HG03378 (cell line): Measurements from ENCODE around the gene SPTLC3.
"Not testable (repeated sequence)": the region's sequence is repeated elsewhere in the genome, so short reads cannot be mapped to it uniquely, and the experiment has no call there.

Experiments
- ATAC-seq: cut with Tn5 transposase; IDR thresholded peaks from one replicate; pipeline ENCODE4 v1.9.1; 2021; ENCODE audit warnings: mild to moderate bottlenecking, moderate library complexity; ENCODE audit not compliant: unreplicated experiment

SPTLC3 gene

GRCh38 chr20:13008761-13009681, at the start of gene SPTLC3:
TSS of gene SPTLC3 (plus strand) at chr20:13008972. CDS start at chr20:13009268, 296 bp downstream.
- peak; percentile 41 for ATAC-seq

- ATAC-seq, result no peak
Measured at GRCh38 chr20:12961725-12962124, 47.0 kb upstream of the SPTLC3 start.

GRCh38 chr20:12962895-12963294, 45.9 kb upstream of the SPTLC3 start:
- ATAC-seq, result no peak

GRCh38 chr20:12963416-12963815, 45.4 kb upstream of the SPTLC3 start:
- ATAC-seq, result no peak

GRCh38 chr20:12965212-12965869, 43.4 kb upstream of the SPTLC3 start:
- no peak for ATAC-seq

- ATAC-seq, result no peak
Measured at GRCh38 chr20:12965870-12966251, 42.9 kb upstream of the SPTLC3 start.

- no peak for ATAC-seq
Measured at GRCh38 chr20:12966468-12967085, 42.2 kb upstream of the SPTLC3 start.

GRCh38 chr20:12967932-12968331, 40.8 kb upstream of the SPTLC3 start:
- ATAC-seq, result no peak

GRCh38 chr20:12968472-12968871, 40.3 kb upstream of the SPTLC3 start:
- no peak for ATAC-seq

- no peak for ATAC-seq
Measured at GRCh38 chr20:12969071-12969669, 39.6 kb upstream of the SPTLC3 start.

- peak; percentile 49 for ATAC-seq
Measured at GRCh38 chr20:12970372-12970821, 38.4 kb upstream of the SPTLC3 start.

- ATAC-seq, result no peak
Measured at GRCh38 chr20:12975833-12976608, 32.8 kb upstream of the SPTLC3 start.

GRCh38 chr20:12976720-12977309, 32.0 kb upstream of the SPTLC3 start:
- no peak for ATAC-seq

- no peak for ATAC-seq
Measured at GRCh38 chr20:12977328-12978125, 31.2 kb upstream of the SPTLC3 start.

- no peak for ATAC-seq
Measured at GRCh38 chr20:12978126-12978394, 30.7 kb upstream of the SPTLC3 start.

GRCh38 chr20:12978613-12979495, 29.9 kb upstream of the SPTLC3 start:
- ATAC-seq, result no peak

GRCh38 chr20:12979713-12980112, 29.1 kb upstream of the SPTLC3 start:
- ATAC-seq, result not testable (repeated sequence)

- ATAC-seq, result no peak
Measured at GRCh38 chr20:12982098-12982497, 26.7 kb upstream of the SPTLC3 start.
